GM18951 (cell line): ENCODE results near the gene AHDC1.
"Not testable (repeated sequence)": the region's sequence is repeated elsewhere in the genome, so short reads cannot be mapped to it uniquely, and the experiment has no call there.

ENCODE experiments used
- POLR2A ChIP-seq: IDR thresholded peaks from 4 replicates; pipeline ENCODE4 v1.6.1; 2011; ENCODE audit warnings: mild to moderate bottlenecking; ENCODE audit not compliant: insufficient read length, insufficient read depth; ENCODE audit errors: extremely low read depth
- in situ Hi-C: fragments of 300-500 bp; cut with MboI; formaldehyde crosslinking; loops from one replicate; pipeline ENCODE4 v1.12.0; 2022; ENCODE audit warnings: low sequenced_read_pairs, mixed read lengths, inconsistent platforms; ENCODE audit not compliant: unreplicated experiment

The AHDC1 gene

GRCh38 chr1:27503844-27504587 is 99.9 kb downstream of the AHDC1 start:
- in situ Hi-C loops, result no loop called here

GRCh38 chr1:27503033-27503432 is 100.9 kb downstream of the AHDC1 start:
- in situ Hi-C loops, result no loop called here
- TF ChIP-seq POLR2A, result no peak

More at GRCh38 chr1:27503844-27504587, 99.9 kb downstream of the AHDC1 start:
- no peak for TF ChIP-seq POLR2A

GRCh38 chr1:27501159-27501558 is 102.8 kb downstream of the AHDC1 start:
- in situ Hi-C loops, result not testable (repeated sequence)

GRCh38 chr1:27499142-27499541 is 104.8 kb downstream of the AHDC1 start:
- no peak for TF ChIP-seq POLR2A
- in situ Hi-C loops, result no loop called here

- in situ Hi-C loops, result no loop called here
- no peak for TF ChIP-seq POLR2A
These were observed 107.3 kb downstream of the AHDC1 start for GRCh38 chr1:27496604-27497155.

GRCh38 chr1:27492796-27493195 is 111.1 kb downstream of the AHDC1 start:
- no peak for TF ChIP-seq POLR2A
- in situ Hi-C loops, result no loop called here

GRCh38 chr1:27491748-27492700 is 111.9 kb downstream of the AHDC1 start:
- in situ Hi-C loops, result no loop called here
- no peak for TF ChIP-seq POLR2A

GRCh38 chr1:27489973-27490741 is 113.8 kb downstream of the AHDC1 start, which contains the start of gene WASF2:
Gene WASF2 (minus strand): TSS chr1:27490167. CDS start chr1:27428890, 61,277 bp downstream.
- peak; percentile 79 for TF ChIP-seq POLR2A
- in situ Hi-C loops, result no loop called here

- in situ Hi-C loops, result no loop called here
- TF ChIP-seq POLR2A, result no peak
These were observed 114.4 kb downstream of the AHDC1 start for GRCh38 chr1:27489501-27489972.

GRCh38 chr1:27487966-27488884 is 115.7 kb downstream of the AHDC1 start:
- TF ChIP-seq POLR2A, result no peak
- in situ Hi-C loops, result no loop called here

GRCh38 chr1:27485363-27485762 is 118.6 kb downstream of the AHDC1 start:
- in situ Hi-C loops, result no loop called here
- TF ChIP-seq POLR2A, result no peak
